H9 (cell line): ENCODE results near the gene SLC22A6. TPM values are rescaled to one million over a fixed set of nuclear protein-coding genes. Genes with fewer than 3 reads are reported as not detected.

Experiments used
- DNase-seq: peaks from one replicate; pipeline ENCODE4 v3.0.0-alpha.2; 2017
- H2AFZ ChIP-seq: one replicate; pipeline ENCODE4 v1.6.1; 2013; ENCODE audit warnings: mild to moderate bottlenecking, low read length, control low read depth, moderate library complexity
- H2AK5ac ChIP-seq: 2 replicates; pipeline ENCODE4 v1.6.1; 2013; ENCODE audit warnings: low read length, control low read depth, mixed read lengths; ENCODE audit not compliant: insufficient read length
- H2BK120ac ChIP-seq: one replicate; pipeline ENCODE4 v1.6.1; 2013; ENCODE audit warnings: low read depth, mild to moderate bottlenecking, low read length, control low read depth, inconsistent platforms; ENCODE audit not compliant: poor library complexity, severe bottlenecking
- H2BK12ac ChIP-seq: 2 replicates; pipeline ENCODE4 v1.6.1; 2013; ENCODE audit warnings: low read length, control low read depth, mixed read lengths, low read depth; ENCODE audit not compliant: insufficient read length
- H2BK15ac ChIP-seq: 2 replicates; pipeline ENCODE4 v1.6.1; 2013; ENCODE audit warnings: low read depth, low read length, control low read depth
- H2BK20ac ChIP-seq: one replicate; pipeline ENCODE4 v1.6.1; 2013; ENCODE audit warnings: low read depth, mild to moderate bottlenecking, low read length, control low read depth, inconsistent platforms; ENCODE audit not compliant: poor library complexity, severe bottlenecking
- H2BK5ac ChIP-seq: 2 replicates; pipeline ENCODE4 v1.6.1; 2013; ENCODE audit warnings: low read length, control low read depth, mixed read lengths; ENCODE audit not compliant: insufficient read length
- H3K14ac ChIP-seq: 2 replicates; pipeline ENCODE4 v1.6.1; 2013; ENCODE audit warnings: low read length, control low read depth; ENCODE audit not compliant: insufficient read depth
- H3K18ac ChIP-seq: 2 replicates; pipeline ENCODE4 v1.6.1; 2013; ENCODE audit warnings: low read depth, mild to moderate bottlenecking, mixed read lengths, low read length, control low read depth; ENCODE audit not compliant: insufficient read length
- H3K23ac ChIP-seq: 2 replicates; pipeline ENCODE4 v1.6.1; 2013; ENCODE audit warnings: low read length, control low read depth, mixed read lengths, low read depth; ENCODE audit not compliant: insufficient read length
- H3K23me2 ChIP-seq: 2 replicates; pipeline ENCODE4 v1.6.1; 2013; ENCODE audit warnings: low read depth, mild to moderate bottlenecking, mixed read lengths, low read length, control low read depth; ENCODE audit not compliant: insufficient read length, poor library complexity, severe bottlenecking
- H3K27ac ChIP-seq: 2 replicates; pipeline ENCODE4 v1.5.1; 2013; ENCODE audit warnings: low read length, control low read depth, mixed read lengths, low read depth; ENCODE audit not compliant: insufficient read length
- H3K27me3 ChIP-seq: 2 replicates; pipeline ENCODE4 v1.6.1; 2013; ENCODE audit warnings: low read length, control low read depth, inconsistent platforms; ENCODE audit not compliant: insufficient read depth
- H3K4ac ChIP-seq: 2 replicates; pipeline ENCODE4 v1.6.1; 2013; ENCODE audit warnings: low read depth, mild to moderate bottlenecking, control low read depth, inconsistent platforms, low read length, moderate library complexity
- H3K4me1 ChIP-seq: 2 replicates; pipeline ENCODE4 v1.6.1; 2013; ENCODE audit warnings: low read length, control low read depth, inconsistent platforms; ENCODE audit not compliant: insufficient read depth
- H3K4me2 ChIP-seq: 2 replicates; pipeline ENCODE4 v1.6.1; 2013; ENCODE audit warnings: low read length, control low read depth, mixed read lengths; ENCODE audit not compliant: insufficient read length, insufficient read depth
- H3K56ac ChIP-seq: 2 replicates; pipeline ENCODE4 v1.6.1; 2013; ENCODE audit warnings: low read depth, mild to moderate bottlenecking, mixed read lengths, low read length, control low read depth; ENCODE audit not compliant: insufficient read length
- H3K79me1 ChIP-seq: 2 replicates; pipeline ENCODE4 v1.6.1; 2013; ENCODE audit warnings: low read depth, mild to moderate bottlenecking, moderate library complexity, low read length, control low read depth, inconsistent platforms; ENCODE audit not compliant: insufficient read depth, poor library complexity, severe bottlenecking
- H3K79me2 ChIP-seq: 2 replicates; pipeline ENCODE4 v1.6.1; 2013; ENCODE audit warnings: low read length, control low read depth, inconsistent platforms; ENCODE audit not compliant: insufficient read depth
- H3K9ac ChIP-seq: 2 replicates; pipeline ENCODE4 v1.6.1; 2013; ENCODE audit warnings: low read length, control low read depth, mixed read lengths; ENCODE audit not compliant: insufficient read length; ENCODE audit errors: extremely low read depth
- H3K9me3 ChIP-seq: one replicate; pipeline ENCODE4 v1.6.1; 2013; ENCODE audit warnings: low read depth, low read length, inconsistent platforms; ENCODE audit not compliant: control insufficient read depth
- H3T11ph ChIP-seq: one replicate; pipeline ENCODE4 v1.6.1; 2013; ENCODE audit warnings: mild to moderate bottlenecking, low read length, control low read depth, inconsistent platforms
- H4K20me1 ChIP-seq: one replicate; pipeline ENCODE4 v1.6.1; 2013; ENCODE audit not compliant: control insufficient read depth, insufficient read length, insufficient read depth
- H4K5ac ChIP-seq: 2 replicates; pipeline ENCODE4 v1.6.1; 2013; ENCODE audit warnings: low read depth, mild to moderate bottlenecking, mixed read lengths, low read length, control low read depth; ENCODE audit not compliant: insufficient read length
- H4K8ac ChIP-seq: replicated peaks from 2 replicates; pipeline ENCODE4 v1.6.1; 2013; ENCODE audit warnings: low read length, control low read depth, mixed read lengths, low read depth; ENCODE audit not compliant: insufficient read length
- H4K91ac ChIP-seq: 2 replicates; pipeline ENCODE4 v1.6.1; 2013; ENCODE audit warnings: low read depth, mild to moderate bottlenecking, moderate library complexity, mixed read lengths, low read length, control low read depth; ENCODE audit not compliant: insufficient read length
- H3K27ac Mint-ChIP-seq, 3 experiments: 2 replicates in 2 of 3; 3 replicates in 1 of 3; pipeline ENCODE4 v1.8.0; 2020 to 2021; ENCODE audit warnings: mixed read lengths in 3 of 3, mild to moderate bottlenecking in 1 of 3, moderate library complexity in 1 of 3
- H3K27me3 Mint-ChIP-seq: 2 replicates; pipeline ENCODE4 v1.8.0; 2021; ENCODE audit warnings: low read depth, mild to moderate bottlenecking, moderate library complexity, mixed read lengths
- H3K36me3 Mint-ChIP-seq, 3 experiments: 2 replicates in 2 of 3; 3 replicates in 1 of 3; pipeline ENCODE4 v1.8.0; 2020 to 2021; ENCODE audit warnings: low read depth in 3 of 3, mixed read lengths in 3 of 3; ENCODE audit not compliant: insufficient read depth in 1 of 3
- H3K4me1 Mint-ChIP-seq, 2 experiments: 2 replicates each; pipeline ENCODE4 v1.8.0; 2020; ENCODE audit warnings: mixed read lengths in 2 of 2
- H3K4me3 Mint-ChIP-seq, 2 experiments: 2 replicates in 1 of 2; 3 replicates in 1 of 2; pipeline ENCODE4 v1.8.0; 2020 to 2021; ENCODE audit warnings: mild to moderate bottlenecking in 2 of 2, mixed read lengths in 2 of 2, moderate library complexity in 1 of 2
- H3K9me3 Mint-ChIP-seq, 2 experiments: 2 replicates in 1 of 2; 3 replicates in 1 of 2; pipeline ENCODE4 v1.8.0; 2020; ENCODE audit warnings: mild to moderate bottlenecking in 2 of 2, mixed read lengths in 2 of 2, moderate library complexity in 1 of 2
- WGBS: extraction: QIAGEN DNeasy Blood & Tissue Kit; methylation state at CpG from one replicate; pipeline ENCODE4 v1.1.7; 2013; ENCODE audit warnings: missing lambda C conversion rate, low lambda C conversion rate, mixed read lengths; ENCODE audit not compliant: insufficient read length; ENCODE audit errors: extremely low coverage; 5-methylcytosine and 5-hydroxymethylcytosine counted together
- total RNA-seq: library from RNA; stranded (reverse); gene quantifications from 2 replicates; pipeline ENCODE4 v1.2.1, GENCODE V29; 2021
- TF ChIP-seq, protein P1 (sequence below): fragments of 200-600 bp; sonication (generic); conservative IDR thresholded peaks from 3 replicates; pipeline ENCODE4 v1.8.0; 2021; ENCODE audit warnings: antibody characterized with exemption, mild to moderate bottlenecking

The SLC22A6 gene
- total RNA-seq, 1 experiment from 2014 or later, result not detected

DNA sequence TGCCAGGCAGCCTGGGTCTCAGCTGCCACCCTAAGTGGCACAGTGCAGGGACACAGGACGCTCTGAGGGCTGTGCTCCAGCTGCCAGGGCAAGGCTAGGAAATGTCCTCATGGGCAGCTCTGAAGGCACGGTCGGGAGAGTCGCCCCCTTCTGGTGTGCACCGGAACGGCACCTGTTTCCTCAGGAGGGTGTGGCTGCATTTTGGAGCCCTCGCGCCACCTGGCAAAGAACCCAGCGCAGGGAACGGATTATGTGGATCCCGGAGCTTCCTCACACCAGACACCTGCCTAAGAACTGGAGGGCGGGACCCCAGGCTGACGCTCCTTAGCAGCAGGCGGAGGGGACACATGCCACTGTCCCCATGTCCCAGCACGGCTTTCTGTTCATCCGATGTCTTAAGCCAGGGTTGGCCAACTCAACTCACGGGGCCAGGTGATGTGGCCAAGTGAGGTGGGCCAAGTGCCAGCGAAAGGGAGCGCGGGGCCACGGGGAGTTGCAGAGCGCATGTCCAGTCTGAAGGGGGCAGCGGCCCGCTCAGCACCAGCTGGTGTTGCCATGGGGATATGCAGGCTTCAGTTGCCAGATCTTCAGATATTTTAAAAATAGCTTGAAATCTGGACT lies 36.0 kb upstream of the SLC22A6 start:
- Histone ChIP-seq H3K23ac (no peak overlapping the region), H3K4me1 (no peaks in the 10 kb centered on the region)
- DNase-seq, result peak; percentile 85

More for the DNA sequence above, 36.0 kb upstream of the SLC22A6 start:
- Histone ChIP-seq H3K27ac (no peak overlapping the region), H3K4ac (no peak overlapping the region), H3K56ac (no peak overlapping the region), H4K20me1 (no peaks in the 10 kb centered on the region), H2AK5ac (no peak overlapping the region), H3K18ac (no peak overlapping the region), H2BK12ac (no peak overlapping the region), H3K14ac (no peak overlapping the region), H4K5ac (no peak overlapping the region), H3K9me3 (no peaks in the 10 kb centered on the region), H2BK5ac (no peak overlapping the region), H3K9ac (no peak overlapping the region), H3K79me2 (no peaks in the 10 kb centered on the region), H4K91ac (no peak overlapping the region), H2BK120ac (no peak overlapping the region), H2BK15ac (no peak overlapping the region), H3K23me2 (no peaks in the 10 kb centered on the region), H4K8ac (no peak overlapping the region), H3K4me2 (no peak overlapping the region), H3K79me1 (no peaks in the 10 kb centered on the region), H2AFZ (no peak overlapping the region), H3K27me3 (no peaks in the 10 kb centered on the region), H2BK20ac (no peak overlapping the region), H3T11ph (no peak overlapping the region)
- peaks cover 2 to 7% of the 10 kb centered on the region in 2 experiments; a peak in 3 of 5 replicates for H3K9me3 Mint-ChIP-seq
- H3K4me1 Mint-ChIP-seq, result peaks cover 26 to 38% of the 10 kb centered on the region in 2 experiments
- TF ChIP-seq, protein P1, sequence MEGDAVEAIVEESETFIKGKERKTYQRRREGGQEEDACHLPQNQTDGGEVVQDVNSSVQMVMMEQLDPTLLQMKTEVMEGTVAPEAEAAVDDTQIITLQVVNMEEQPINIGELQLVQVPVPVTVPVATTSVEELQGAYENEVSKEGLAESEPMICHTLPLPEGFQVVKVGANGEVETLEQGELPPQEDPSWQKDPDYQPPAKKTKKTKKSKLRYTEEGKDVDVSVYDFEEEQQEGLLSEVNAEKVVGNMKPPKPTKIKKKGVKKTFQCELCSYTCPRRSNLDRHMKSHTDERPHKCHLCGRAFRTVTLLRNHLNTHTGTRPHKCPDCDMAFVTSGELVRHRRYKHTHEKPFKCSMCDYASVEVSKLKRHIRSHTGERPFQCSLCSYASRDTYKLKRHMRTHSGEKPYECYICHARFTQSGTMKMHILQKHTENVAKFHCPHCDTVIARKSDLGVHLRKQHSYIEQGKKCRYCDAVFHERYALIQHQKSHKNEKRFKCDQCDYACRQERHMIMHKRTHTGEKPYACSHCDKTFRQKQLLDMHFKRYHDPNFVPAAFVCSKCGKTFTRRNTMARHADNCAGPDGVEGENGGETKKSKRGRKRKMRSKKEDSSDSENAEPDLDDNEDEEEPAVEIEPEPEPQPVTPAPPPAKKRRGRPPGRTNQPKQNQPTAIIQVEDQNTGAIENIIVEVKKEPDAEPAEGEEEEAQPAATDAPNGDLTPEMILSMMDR, result peak; percentile 90
- no peak overlapping the region; a peak in 1 of 7 replicates for H3K27ac Mint-ChIP-seq
- no peak overlapping the region for H3K4me3 Mint-ChIP-seq
- peaks cover 0 to 4% (median 0%) of the 10 kb centered on the region in 3 experiments; a peak in 2 of 7 replicates for H3K36me3 Mint-ChIP-seq
- H3K27me3 Mint-ChIP-seq, result peaks cover 29% of the 10 kb centered on the region
- WGBS, result no CpG with 5 or more reads among the region's 24 CpGs
